GM10266 (cell line): ENCODE data around the gene SERBP1.
"Not testable (repeated sequence)": the region's sequence is repeated elsewhere in the genome, so short reads cannot be mapped to it uniquely, and the experiment has no call there.

Source experiments
- DNase-seq: peaks from one replicate; pipeline ENCODE4 v3.0.0; 2012; ENCODE audit errors: extremely low spot score
- CTCF ChIP-seq: IDR thresholded peaks from 2 replicates; pipeline ENCODE4 v1.5.1; 2012; ENCODE audit warnings: mild to moderate bottlenecking, low read depth; ENCODE audit not compliant: control insufficient read depth, insufficient read depth; ENCODE audit errors: missing control alignments

SERBP1 gene

GRCh38 chr1:67407498-67407897, 22.7 kb downstream of the SERBP1 start:
- TF ChIP-seq CTCF = no peak
- no peak for DNase-seq

DNA sequence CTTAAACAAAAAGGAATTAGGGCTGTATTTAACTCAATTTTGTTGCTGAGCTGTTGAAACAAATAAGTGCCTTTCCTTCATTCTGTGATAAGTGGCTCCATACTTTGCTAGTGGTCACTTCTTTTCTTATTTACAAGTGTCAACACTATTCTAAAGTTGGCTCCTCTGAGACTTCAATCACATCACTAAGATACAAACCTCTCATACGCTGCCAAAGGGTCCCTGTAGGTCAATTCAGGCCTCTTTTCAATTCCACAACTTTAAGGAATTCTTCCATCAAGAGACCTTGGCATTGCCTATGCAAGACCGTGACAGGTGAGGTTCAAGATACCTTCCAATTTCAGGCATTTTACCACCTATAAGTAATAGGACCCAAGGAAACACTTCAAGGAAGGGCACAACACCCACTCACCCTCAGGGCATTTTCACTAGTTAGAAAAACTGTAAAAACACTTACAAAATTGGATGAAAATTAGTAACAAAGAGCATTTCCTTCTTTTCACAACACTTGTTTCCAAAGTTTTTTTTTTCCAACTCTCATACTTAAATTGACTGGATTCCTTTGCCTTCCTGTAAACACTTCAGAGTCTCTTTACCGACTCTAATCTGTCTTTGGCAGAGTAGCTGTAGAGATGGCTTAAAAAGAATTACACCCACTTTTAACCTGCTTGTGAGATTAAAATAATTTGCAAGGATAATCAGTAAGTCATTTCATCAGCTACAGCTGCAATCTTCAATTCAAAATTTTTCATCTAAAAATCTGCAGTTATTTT, 24.5 kb downstream of the SERBP1 start:
- no peak for DNase-seq
- TF ChIP-seq CTCF = no peak

GRCh38 chr1:67404212-67404620, 26.0 kb downstream of the SERBP1 start:
- TF ChIP-seq CTCF = no peak
- no peak for DNase-seq

- TF ChIP-seq CTCF = no peak
- DNase-seq = no peak
These were observed 28.8 kb downstream of the SERBP1 start for GRCh38 chr1:67401443-67401842.

DNA sequence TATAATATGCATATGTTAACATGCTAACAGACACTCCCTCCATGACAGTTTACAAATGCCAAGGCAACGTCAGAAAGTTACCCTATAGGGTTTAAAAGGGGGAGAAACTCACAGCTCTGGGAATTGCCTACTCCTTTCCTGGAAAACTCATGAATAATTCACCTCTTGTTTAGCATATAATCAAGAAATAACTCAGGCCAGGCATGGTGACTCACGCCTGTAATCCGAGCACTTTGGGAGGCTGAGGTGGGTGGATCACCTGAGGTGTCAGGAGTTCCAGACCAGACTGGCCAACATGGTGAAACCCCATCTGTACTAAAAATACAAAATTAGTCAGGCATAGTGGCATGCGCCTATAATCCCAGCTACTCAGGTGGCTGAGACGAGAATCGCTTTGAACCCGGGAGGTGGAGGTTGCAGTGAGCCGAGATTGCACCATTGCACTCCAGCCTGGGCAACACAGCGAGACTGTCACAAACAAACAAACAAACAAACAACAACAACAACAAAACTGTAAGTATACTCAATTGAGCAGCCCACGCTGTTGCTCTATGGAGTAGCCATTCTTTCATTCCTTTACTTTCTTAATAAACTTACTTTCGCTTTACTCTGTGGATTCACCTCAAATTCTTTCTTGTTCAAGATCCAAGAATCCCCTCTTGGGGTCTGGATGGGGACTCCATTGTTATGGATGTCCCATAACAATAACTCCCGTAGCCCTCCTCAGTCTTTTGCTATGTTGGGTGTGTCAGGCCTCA, 30.0 kb downstream of the SERBP1 start:
- DNase-seq = not testable (repeated sequence)

- no peak for TF ChIP-seq CTCF
These were observed 30.8 kb downstream of the SERBP1 start for GRCh38 chr1:67399199-67399993.

DNA sequence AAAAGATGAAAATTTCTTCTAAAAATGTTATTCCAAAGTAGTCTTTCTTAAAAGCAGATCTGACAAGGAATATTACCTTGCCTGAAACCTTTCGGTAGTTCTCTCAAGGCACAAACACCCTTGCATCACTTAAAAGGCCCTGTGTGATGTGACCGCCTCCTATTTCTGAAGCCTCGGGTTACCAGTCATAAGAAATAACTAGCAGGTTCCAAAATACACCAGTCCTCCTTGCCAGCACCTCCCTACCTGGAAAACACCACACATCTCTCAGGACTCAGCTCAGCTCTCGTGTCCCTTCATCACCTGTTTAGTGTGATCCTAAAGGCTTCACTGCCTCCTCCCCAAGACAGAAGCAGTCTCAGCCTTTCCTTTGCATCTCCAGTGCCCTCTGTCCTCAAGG, 35.7 kb downstream of the SERBP1 start:
- DNase-seq = no peak
- TF ChIP-seq CTCF = no peak

More at GRCh38 chr1:67399199-67399993, 30.8 kb downstream of the SERBP1 start:
- DNase-seq = no peak
